ENCODE data around the gene IQCH.

DNA sequence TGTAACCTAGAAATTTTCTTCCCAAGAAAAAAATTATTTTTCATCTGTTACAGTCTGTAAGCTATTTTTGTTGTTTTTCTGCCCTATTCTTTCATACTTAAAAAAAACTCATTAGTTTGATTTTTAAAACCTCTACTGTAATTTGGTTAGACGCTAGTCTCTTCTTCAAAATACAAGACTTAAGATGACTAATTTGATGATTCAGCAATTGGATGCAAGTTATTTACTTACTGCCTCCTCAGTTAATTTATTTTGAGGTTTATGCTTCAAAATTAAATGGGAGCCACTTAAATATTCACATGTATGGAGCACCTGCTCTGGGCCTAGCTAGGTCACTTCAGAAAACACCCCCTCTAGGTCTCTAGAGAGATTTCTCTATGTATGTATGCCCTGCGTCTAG, 132.4 kb downstream of the IQCH start:
- TF ChIP-seq EZH2 (IDR thresholded peaks at IDR 0.05) = no peak
- no peak for TF ChIP-seq POLR2AphosphoS5 (IDR thresholded peaks at IDR 0.05; ENCODE audit: borderline replicate concordance, low read depth, low read length)
- TF ChIP-seq FOXP2 (optimal IDR thresholded peaks at IDR 0.05; ENCODE audit: control extremely low read depth, extremely low read length, insufficient read depth) = no peak
